PFSK-1 (cell line): ENCODE results near the gene GUCD1.

Experiments used
- FOXP2 ChIP-seq: optimal IDR thresholded peaks from 2 replicates; pipeline ENCODE3; 2011; ENCODE audit warnings: borderline replicate concordance, control low read depth, inconsistent platforms; ENCODE audit not compliant: insufficient read depth; ENCODE audit errors: extremely low read length, extremely low read depth
- POLR2AphosphoS5 ChIP-seq: IDR thresholded peaks from 2 replicates; pipeline ENCODE4 v1.6.1; 2012; ENCODE audit warnings: low read depth, mild to moderate bottlenecking, control low read depth, low read length, moderate library complexity
- REST ChIP-seq, 2 experiments: IDR thresholded peaks; 2 replicates each; pipeline versions ENCODE4 v1.6.1 to v1.8.0; 2011 to 2012; ENCODE audit warnings: low read depth in 2 of 2, low read length in 2 of 2, control low read depth in 1 of 2, inconsistent platforms in 1 of 2, mild to moderate bottlenecking in 1 of 2, moderate library complexity in 1 of 2; ENCODE audit not compliant: insufficient read depth in 1 of 2
- SIN3A ChIP-seq: IDR thresholded peaks from 2 replicates; pipeline ENCODE4 v1.6.1; 2012; ENCODE audit warnings: mild to moderate bottlenecking, low read length, moderate library complexity, borderline replicate concordance; ENCODE audit not compliant: insufficient read depth
- TAF1 ChIP-seq: IDR thresholded peaks from 2 replicates; pipeline ENCODE4 v1.6.1; 2012; ENCODE audit warnings: low read length, control low read depth, borderline replicate concordance; ENCODE audit not compliant: insufficient read depth

The GUCD1 gene

GRCh38 chr22:24494167-24494527 lies 60.8 kb downstream of the GUCD1 start:
- TF ChIP-seq POLR2AphosphoS5 = no peak

GRCh38 chr22:24492391-24492790 lies 62.5 kb downstream of the GUCD1 start:
- no peak for TF ChIP-seq REST (IDR thresholded peaks at IDR 0.05; ENCODE audit: insufficient read depth in 1 of 2, low read depth in 2 of 2, low read length in 2 of 2)
- TF ChIP-seq POLR2AphosphoS5 = no peak
- TF ChIP-seq SIN3A = no peak
- no peak for TF ChIP-seq FOXP2
- no peak for TF ChIP-seq TAF1
